Keratinocyte (primary cell): ENCODE measurements around the gene IFNA14. TPM values are rescaled to one million over a fixed set of nuclear protein-coding genes. Genes with fewer than 3 reads are reported as not detected.
A peak's percentile ranks its signal among the peaks of the same experiment; 100 is the strongest.

Experiments
- DNase-seq: peaks from one replicate; pipeline ENCODE4 v3.0.0-alpha.2; 2011; ENCODE audit warnings: low read depth, missing footprints, low spot score
- FAIRE-seq: peaks from 2 replicates; lab custom pipeline; 2011; peaks lifted over from hg19 to GRCh38; lab: Jason Lieb, UNC
- H2AFZ ChIP-seq: 2 replicates; pipeline ENCODE4 v1.6.0; 2012; ENCODE audit warnings: low read length, control low read depth, inconsistent platforms; ENCODE audit not compliant: control insufficient read depth
- H3K27ac ChIP-seq: 2 replicates; pipeline ENCODE4 v1.5.1; 2011; ENCODE audit warnings: low read length; ENCODE audit not compliant: control insufficient read depth, insufficient read depth
- H3K27me3 ChIP-seq: 3 replicates; pipeline ENCODE4 v1.6.0; 2011; ENCODE audit warnings: low read length; ENCODE audit not compliant: control insufficient read depth, insufficient read depth; ENCODE audit errors: extremely low read depth
- H3K36me3 ChIP-seq, 2 experiments: 2 replicates in 1 of 2; 3 replicates in 1 of 2; pipeline ENCODE4 v1.5.1; 2011; ENCODE audit warnings: low read length in 2 of 2, mild to moderate bottlenecking in 1 of 2; ENCODE audit not compliant: control insufficient read depth in 2 of 2, insufficient read depth in 2 of 2; ENCODE audit errors: extremely low read depth in 1 of 2
- H3K4me1 ChIP-seq: 3 replicates; pipeline ENCODE4 v1.5.1; 2011; ENCODE audit warnings: low read length; ENCODE audit not compliant: control insufficient read depth, insufficient read depth; ENCODE audit errors: extremely low read depth
- H3K4me2 ChIP-seq: 3 replicates; pipeline ENCODE4 v1.6.0; 2011; ENCODE audit warnings: low read depth, low read length; ENCODE audit not compliant: control insufficient read depth, insufficient read depth; ENCODE audit errors: extremely low read depth
- H3K4me3 ChIP-seq, 3 experiments: fragments of 200-600 bp in 1 of 3; sonication (generic) in 1 of 3; 2 replicates in 2 of 3; 3 replicates in 1 of 3; pipeline ENCODE4 v1.5.1; 2011 to 2016; ENCODE audit warnings: low read length in 3 of 3, mild to moderate bottlenecking in 3 of 3, control low read depth in 2 of 3, inconsistent platforms in 1 of 3, low read depth in 1 of 3, mixed read lengths in 1 of 3, mixed run types in 1 of 3, moderate library complexity in 1 of 3; ENCODE audit not compliant: control insufficient read depth in 2 of 3, insufficient read depth in 2 of 3; ENCODE audit errors: extremely low read depth in 1 of 3
- H3K79me2 ChIP-seq: 2 replicates; pipeline ENCODE4 v1.6.0; 2012; ENCODE audit warnings: low read length; ENCODE audit not compliant: control insufficient read depth, insufficient read depth
- H3K9ac ChIP-seq: 3 replicates; pipeline ENCODE4 v1.6.0; 2011; ENCODE audit warnings: low read length; ENCODE audit not compliant: control insufficient read depth, insufficient read depth; ENCODE audit errors: extremely low read depth
- H3K9me1 ChIP-seq: 3 replicates; pipeline ENCODE4 v1.6.0; 2011; ENCODE audit warnings: low read length; ENCODE audit not compliant: control insufficient read depth, insufficient read depth; ENCODE audit errors: extremely low read depth
- H3K9me3 ChIP-seq: 2 replicates; pipeline ENCODE4 v1.5.1; 2012; ENCODE audit warnings: low read depth, low read length; ENCODE audit not compliant: control insufficient read depth
- H4K20me1 ChIP-seq: 3 replicates; pipeline ENCODE4 v1.6.0; 2011; ENCODE audit warnings: low read length; ENCODE audit not compliant: control insufficient read depth, insufficient read depth; ENCODE audit errors: extremely low read depth
- EZH2 ChIP-seq: IDR thresholded peaks from one replicate; pipeline ENCODE4 v1.6.1; 2012; ENCODE audit warnings: inconsistent platforms, mild to moderate bottlenecking, low read length, moderate library complexity
- dilution Hi-C: fragments of 300-500 bp; cut with MboI; formaldehyde crosslinking; loops from one replicate; pipeline ENCODE4 v1.7.0; 2020; ENCODE audit warnings: low sequenced_read_pairs; ENCODE audit not compliant: extremely low pct_ligation_motif_present
- polyA plus RNA-seq, 5 experiments: library from polyadenylated mRNA; depleted of rRNA in 3 of 5; stranded (reverse) in 3 of 5; stranded (forward) in 1 of 5; unstranded in 1 of 5; fragments of >200 nt; gene quantifications; 1 replicate in 1 of 5; 2 replicates in 3 of 5; 3 replicates in 1 of 5; pipeline versions ENCODE4 v1.2.1 to v1.2.3, GENCODE V29; 2011 to 2012; ENCODE audit warnings: missing spikeins in 2 of 5, low read depth in 1 of 5, low replicate concordance in 1 of 5
- TF ChIP-seq, protein P1 (sequence below), 3 experiments: IDR thresholded peaks in 1 of 3; conservative IDR thresholded peaks in 1 of 3; optimal IDR thresholded peaks in 1 of 3; 2 replicates in 2 of 3; 3 replicates in 1 of 3; pipeline versions ENCODE3 to v1.5.1; 2011; ENCODE audit warnings: low read length in 3 of 3, mild to moderate bottlenecking in 3 of 3, moderate library complexity in 2 of 3, control low read depth in 1 of 3, inconsistent platforms in 1 of 3; ENCODE audit not compliant: insufficient read depth in 2 of 3; ENCODE audit errors: extremely low read depth in 1 of 3

IFNA14 gene
- polyA plus RNA-seq, 1 donor (not counting 4 experiments of a cell fraction or from before 2014, with no cell fraction given), result not detected

DNA sequence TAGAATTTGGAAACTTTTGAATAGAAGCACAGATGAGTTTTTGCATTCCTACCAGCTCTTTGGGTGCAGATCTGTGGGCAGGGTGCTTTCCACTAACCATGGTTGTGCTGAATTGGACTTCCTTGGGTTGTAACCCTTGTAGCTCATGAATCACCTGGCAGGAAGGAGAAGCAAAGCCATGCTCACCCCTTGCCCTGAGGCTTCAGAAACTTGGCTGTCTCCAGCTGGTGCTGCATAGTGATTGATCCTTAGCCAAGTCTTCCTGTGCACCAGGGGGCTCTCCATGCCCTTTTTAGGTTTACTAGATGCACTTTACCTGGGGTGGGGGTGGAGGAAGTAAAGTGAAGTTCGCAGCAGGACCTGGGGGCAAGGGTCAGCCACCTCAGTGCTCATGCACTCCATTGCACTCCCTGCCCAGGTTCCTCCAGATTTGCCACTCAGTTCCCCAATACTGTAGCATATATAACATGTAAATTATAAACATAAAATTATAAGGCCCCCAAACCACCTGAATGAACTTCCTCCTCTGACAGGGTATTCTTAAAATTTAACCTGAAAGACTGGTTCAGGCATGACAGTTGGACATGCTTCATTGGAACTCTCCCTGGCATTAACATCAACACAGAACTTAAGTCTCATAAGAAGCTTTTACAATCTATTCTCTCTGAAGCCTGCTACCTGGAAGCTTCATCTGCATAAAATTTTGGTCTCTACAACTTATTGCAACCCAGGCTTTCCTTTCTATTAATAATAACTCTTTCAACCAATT lies 25.8 kb upstream of the IFNA14 start:
- FAIRE-seq (peak; percentile 63), DNase-seq (no peak)
- no peak overlapping the region for H3K27ac ChIP-seq
- H3K9ac ChIP-seq, result no peak overlapping the region
- H2AFZ ChIP-seq, result no peak overlapping the region
- no peaks in the 10 kb centered on the region for H3K36me3 ChIP-seq
- peaks cover 17% of the 10 kb centered on the region for H3K27me3 ChIP-seq
- dilution Hi-C loops, result no loop called here
- no peak overlapping the region for H3K4me2 ChIP-seq
- no peak overlapping the region for H3K4me3 ChIP-seq
- H3K4me1 ChIP-seq, result peaks cover 2% of the 10 kb centered on the region
- H4K20me1 ChIP-seq, result no peaks in the 10 kb centered on the region
- no peaks in the 10 kb centered on the region for H3K9me1 ChIP-seq
- no peaks in the 10 kb centered on the region for H3K79me2 ChIP-seq
- no peaks in the 10 kb centered on the region for H3K9me3 ChIP-seq
- no peak for TF ChIP-seq EZH2
- TF ChIP-seq, protein P1, sequence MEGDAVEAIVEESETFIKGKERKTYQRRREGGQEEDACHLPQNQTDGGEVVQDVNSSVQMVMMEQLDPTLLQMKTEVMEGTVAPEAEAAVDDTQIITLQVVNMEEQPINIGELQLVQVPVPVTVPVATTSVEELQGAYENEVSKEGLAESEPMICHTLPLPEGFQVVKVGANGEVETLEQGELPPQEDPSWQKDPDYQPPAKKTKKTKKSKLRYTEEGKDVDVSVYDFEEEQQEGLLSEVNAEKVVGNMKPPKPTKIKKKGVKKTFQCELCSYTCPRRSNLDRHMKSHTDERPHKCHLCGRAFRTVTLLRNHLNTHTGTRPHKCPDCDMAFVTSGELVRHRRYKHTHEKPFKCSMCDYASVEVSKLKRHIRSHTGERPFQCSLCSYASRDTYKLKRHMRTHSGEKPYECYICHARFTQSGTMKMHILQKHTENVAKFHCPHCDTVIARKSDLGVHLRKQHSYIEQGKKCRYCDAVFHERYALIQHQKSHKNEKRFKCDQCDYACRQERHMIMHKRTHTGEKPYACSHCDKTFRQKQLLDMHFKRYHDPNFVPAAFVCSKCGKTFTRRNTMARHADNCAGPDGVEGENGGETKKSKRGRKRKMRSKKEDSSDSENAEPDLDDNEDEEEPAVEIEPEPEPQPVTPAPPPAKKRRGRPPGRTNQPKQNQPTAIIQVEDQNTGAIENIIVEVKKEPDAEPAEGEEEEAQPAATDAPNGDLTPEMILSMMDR (optimal IDR thresholded peaks at IDR 0.05 in 1 of 3, IDR thresholded peaks at IDR 0.05 in 1 of 3, conservative IDR thresholded peaks at IDR 0.05 in 1 of 3; ENCODE audit: extremely low read depth in 1 of 3, insufficient read depth in 2 of 3, low read length in 3 of 3), result no peak

- no peak overlapping the region for H2AFZ ChIP-seq
- FAIRE-seq, result no peak
- no peak overlapping the region for H3K9ac ChIP-seq
- no peak for DNase-seq
- peaks cover 14% of the 10 kb centered on the region for H3K27me3 ChIP-seq
- no peaks in the 10 kb centered on the region for H4K20me1 ChIP-seq
- no peaks in the 10 kb centered on the region for H3K9me3 ChIP-seq
- no peak overlapping the region for H3K4me3 ChIP-seq
- dilution Hi-C loops, result no loop called here
- H3K27ac ChIP-seq, result no peak overlapping the region
- H3K4me1 ChIP-seq, result no peaks in the 10 kb centered on the region
- H3K9me1 ChIP-seq, result no peaks in the 10 kb centered on the region
- no peaks in the 10 kb centered on the region for H3K79me2 ChIP-seq
- TF ChIP-seq, protein P1 (optimal IDR thresholded peaks at IDR 0.05 in 1 of 3, IDR thresholded peaks at IDR 0.05 in 1 of 3, conservative IDR thresholded peaks at IDR 0.05 in 1 of 3; ENCODE audit: extremely low read depth in 1 of 3, insufficient read depth in 2 of 3, low read length in 3 of 3), result no peak
- TF ChIP-seq EZH2, result no peak
- H3K36me3 ChIP-seq, result no peaks in the 10 kb centered on the region
- no peak overlapping the region for H3K4me2 ChIP-seq
Measured at GRCh38 chr9:21255538-21256212, 15.9 kb upstream of the IFNA14 start.
